A549 (cell line): Measurements from ENCODE around the gene MAFG. TPM values are rescaled to one million over a fixed set of nuclear protein-coding genes. Genes with fewer than 3 reads are reported as not detected.

Source experiments
- ATAC-seq, 2 experiments: fragments of 200-7000 bp in 1 of 2; fragments of >200 bp in 1 of 2; cut with Nextera tagmentation in 1 of 2; cut with Tn5 transposase in 1 of 2; 3 replicates each; pipeline versions ENCODE4 v1.8.0 to v1.9.1; 2018 to 2020; ENCODE audit warnings: mild to moderate bottlenecking in 1 of 2, moderate library complexity in 1 of 2
- CTCF ChIA-PET: fragments of 300-600 bp; sonication (Branson Sonifier 250); formaldehyde crosslinking; extraction: SDS; loops from one replicate; lab custom pipeline; 2021; ENCODE audit warnings: antibody characterized with exemption, inconsistent platforms; lab: Yijun Ruan, JAX
- POLR2A ChIA-PET: fragments of 350-600 bp; formaldehyde crosslinking; extraction: SDS; loops from one replicate; lab custom pipeline; 2021; ENCODE audit warnings: antibody characterized with exemption, inconsistent platforms; lab: Yijun Ruan, JAX
- DNase-seq, 2 experiments: peaks; one replicate each; pipeline versions ENCODE4 v3.0.0 to v3.0.0-alpha.2; 2011 to 2016; ENCODE audit warnings: low read depth in 1 of 2, low spot score in 1 of 2
- FAIRE-seq: peaks from 2 replicates; lab custom pipeline; 2011; peaks lifted over from hg19 to GRCh38; lab: Jason Lieb, UNC
- H3K27ac ChIP-seq, 2 experiments: fragments of >200 bp; sonication (Bioruptor Twin); formaldehyde crosslinking; 3 replicates each; pipeline ENCODE4 v1.5.1; 2016 to 2017
- H3K4me1 ChIP-seq: fragments of >200 bp; sonication (Bioruptor Twin); formaldehyde crosslinking; 3 replicates; pipeline ENCODE4 v1.6.1; 2016
- H3K4me2 ChIP-seq: fragments of >200 bp; sonication (Bioruptor Twin); formaldehyde crosslinking; 3 replicates; pipeline ENCODE4 v1.6.1; 2016
- H3K4me3 ChIP-seq: fragments of >200 bp; sonication (Bioruptor Twin); formaldehyde crosslinking; 3 replicates; pipeline ENCODE4 v1.5.1; 2016
- H3K9me3 ChIP-seq: fragments of >200 bp; sonication (Bioruptor Twin); formaldehyde crosslinking; 3 replicates; pipeline ENCODE4 v1.6.1; 2016
- CBX2 ChIP-seq: fragments of 200-600 bp; sonication (generic); IDR thresholded peaks from 2 replicates; pipeline ENCODE4 v1.6.1; 2016; ENCODE audit warnings: low read depth, mild to moderate bottlenecking, borderline replicate concordance
- CEBPB ChIP-seq, 2 experiments: fragments of >200 bp in 1 of 2; sonication (Bioruptor Twin) in 1 of 2; formaldehyde crosslinking in 1 of 2; IDR thresholded peaks; 2 replicates each; pipeline ENCODE4 v1.6.1; 2012 to 2016
- CHD4 ChIP-seq: fragments of 200-600 bp; sonication (generic); IDR thresholded peaks from 2 replicates; pipeline ENCODE4 v1.6.1; 2016; ENCODE audit warnings: antibody characterized with exemption, mild to moderate bottlenecking, borderline replicate concordance
- EHMT2 ChIP-seq: fragments of 200-600 bp; sonication (generic); IDR thresholded peaks from 2 replicates; pipeline ENCODE4 v1.6.1; 2016; ENCODE audit warnings: antibody characterized with exemption, low read depth, mild to moderate bottlenecking, moderate library complexity
- EP300 ChIP-seq, 2 experiments: fragments of >200 bp; sonication (Bioruptor Twin); formaldehyde crosslinking; IDR thresholded peaks; 2 replicates in 1 of 2; 3 replicates in 1 of 2; pipeline ENCODE4 v1.6.1; 2016 to 2017
- GATA3 ChIP-seq: IDR thresholded peaks from 2 replicates; pipeline ENCODE4 v1.6.1; 2012; ENCODE audit warnings: borderline replicate concordance
- HES2 ChIP-seq: fragments of >200 bp; sonication (Bioruptor Twin); formaldehyde crosslinking; IDR thresholded peaks from 2 replicates; pipeline ENCODE4 v1.6.1; 2016
- HEYL ChIP-seq: fragments of 250-450 bp; sonication (Bioruptor Pico); IDR thresholded peaks from 2 replicates; pipeline ENCODE4 v1.8.0; 2021; ENCODE audit warnings: mild to moderate bottlenecking, moderate library complexity
- MAZ ChIP-seq: fragments of 150-350 bp; IDR thresholded peaks from 2 replicates; pipeline ENCODE4 v1.6.1; 2014; ENCODE audit warnings: antibody characterized with exemption, low read depth, low read length, borderline replicate concordance
- MYC ChIP-seq: IDR thresholded peaks from 2 replicates; pipeline ENCODE4 v1.6.1; 2012; ENCODE audit warnings: mild to moderate bottlenecking, inconsistent platforms, low read length, improper control_type of control experiment, borderline replicate concordance
- PHF8 ChIP-seq: fragments of 200-600 bp; sonication (generic); IDR thresholded peaks from 2 replicates; pipeline ENCODE4 v1.6.1; 2016; ENCODE audit warnings: low read depth, mild to moderate bottlenecking, antibody characterized with exemption, moderate library complexity, borderline replicate concordance
- RAD21 ChIP-seq, 2 experiments: fragments of >200 bp in 1 of 2; sonication (Bioruptor Twin) in 1 of 2; formaldehyde crosslinking in 1 of 2; IDR thresholded peaks in 1 of 2; conservative IDR thresholded peaks in 1 of 2; 2 replicates in 1 of 2; 3 replicates in 1 of 2; pipeline ENCODE4 v1.6.1; 2012 to 2018; ENCODE audit warnings: inconsistent platforms in 1 of 2
- REST ChIP-seq: fragments of 200-600 bp; sonication (generic); IDR thresholded peaks from 2 replicates; pipeline ENCODE4 v1.6.1; 2016; ENCODE audit warnings: antibody characterized with exemption, mild to moderate bottlenecking, moderate library complexity
- ZNF302 ChIP-seq: fragments of 250-450 bp; sonication (Bioruptor Pico); IDR thresholded peaks from 2 replicates; pipeline ENCODE4 v1.9.0; 2021; ENCODE audit warnings: inconsistent platforms, mild to moderate bottlenecking, moderate library complexity
- WGBS: methylation state at CpG from one replicate; pipeline ENCODE4 v1.1.6; 2017; ENCODE audit errors: missing lambda C conversion rate; 5-methylcytosine and 5-hydroxymethylcytosine counted together
- polyA plus RNA-seq, 4 experiments: library from polyadenylated mRNA; depleted of rRNA in 3 of 4; stranded (reverse); fragments of >200 nt; fragmentation: RNase III in 1 of 4; extraction: RNeasy Plus Mini Kit Qiagen cat#74134 plus additional on column Dnase treatment in 1 of 4; gene quantifications; 2 replicates in 3 of 4; 3 replicates in 1 of 4; pipeline ENCODE4 v1.2.3, GENCODE V29; 2011 to 2017
- TF ChIP-seq, protein P1 (sequence below): IDR thresholded peaks from 2 replicates; pipeline ENCODE4 v1.6.1; 2012; ENCODE audit warnings: low read depth, borderline replicate concordance
- TF ChIP-seq, protein P2 (sequence below): IDR thresholded peaks from 2 replicates; pipeline ENCODE4 v1.6.1; 2012

Gene MAFG
- polyA plus RNA-seq, 2 of the 4 experiments (the other 2 are of a cell fraction), result 47.9 to 57.9 TPM

- TF ChIP-seq CEBPB (IDR thresholded peaks at IDR 0.05) (no peak), GATA3 (no peak), PHF8 (no peak), RAD21 (conservative IDR thresholded peaks at IDR 0.05 in 1 of 2, IDR thresholded peaks at IDR 0.05 in 1 of 2) (no peak), HES2 (no peak), REST (no peak), HEYL (CRISPR knock-in tag) (no peak), ZNF302 (CRISPR knock-in tag) (no peak), MYC (no peak), EHMT2 (no peak), CHD4 (no peak), EP300 (IDR thresholded peaks at IDR 0.05) (no peak), MAZ (no peak), CBX2 (no peak)
- TF ChIP-seq, protein P1, sequence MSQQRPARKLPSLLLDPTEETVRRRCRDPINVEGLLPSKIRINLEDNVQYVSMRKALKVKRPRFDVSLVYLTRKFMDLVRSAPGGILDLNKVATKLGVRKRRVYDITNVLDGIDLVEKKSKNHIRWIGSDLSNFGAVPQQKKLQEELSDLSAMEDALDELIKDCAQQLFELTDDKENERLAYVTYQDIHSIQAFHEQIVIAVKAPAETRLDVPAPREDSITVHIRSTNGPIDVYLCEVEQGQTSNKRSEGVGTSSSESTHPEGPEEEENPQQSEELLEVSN, result no peak
- TF ChIP-seq, protein P2, sequence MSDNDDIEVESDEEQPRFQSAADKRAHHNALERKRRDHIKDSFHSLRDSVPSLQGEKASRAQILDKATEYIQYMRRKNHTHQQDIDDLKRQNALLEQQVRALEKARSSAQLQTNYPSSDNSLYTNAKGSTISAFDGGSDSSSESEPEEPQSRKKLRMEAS, result no peak
- TF ChIP-seq, all 56 proteins: peak for 0
- ATAC-seq (no peak), DNase-seq (no peak), FAIRE-seq (no peak)
- Histone ChIP-seq H3K4me2 (no peak overlapping the region), H3K4me3 (no peak overlapping the region), H3K4me1 (peaks cover 17% of the 10 kb centered on the region), H3K9me3 (no peaks in the 10 kb centered on the region), H3K27ac (no peak overlapping the region)
- POLR2A ChIA-PET, result no interaction called here
- CTCF ChIA-PET, result interaction anchor here (1.3 to 12.8 kb wide), 5 partner anchors 23 to 106 kb away, joined by 4 to 99 read pairs (median 5); partner anchors contain the start of genes DCXR and NOTUM
- 87% methylated on average over 13 of the region's 13 CpGs for WGBS
Observed at GRCh38 chr17:81931189-81931556, 3.6 kb upstream of the MAFG start.

DNA sequence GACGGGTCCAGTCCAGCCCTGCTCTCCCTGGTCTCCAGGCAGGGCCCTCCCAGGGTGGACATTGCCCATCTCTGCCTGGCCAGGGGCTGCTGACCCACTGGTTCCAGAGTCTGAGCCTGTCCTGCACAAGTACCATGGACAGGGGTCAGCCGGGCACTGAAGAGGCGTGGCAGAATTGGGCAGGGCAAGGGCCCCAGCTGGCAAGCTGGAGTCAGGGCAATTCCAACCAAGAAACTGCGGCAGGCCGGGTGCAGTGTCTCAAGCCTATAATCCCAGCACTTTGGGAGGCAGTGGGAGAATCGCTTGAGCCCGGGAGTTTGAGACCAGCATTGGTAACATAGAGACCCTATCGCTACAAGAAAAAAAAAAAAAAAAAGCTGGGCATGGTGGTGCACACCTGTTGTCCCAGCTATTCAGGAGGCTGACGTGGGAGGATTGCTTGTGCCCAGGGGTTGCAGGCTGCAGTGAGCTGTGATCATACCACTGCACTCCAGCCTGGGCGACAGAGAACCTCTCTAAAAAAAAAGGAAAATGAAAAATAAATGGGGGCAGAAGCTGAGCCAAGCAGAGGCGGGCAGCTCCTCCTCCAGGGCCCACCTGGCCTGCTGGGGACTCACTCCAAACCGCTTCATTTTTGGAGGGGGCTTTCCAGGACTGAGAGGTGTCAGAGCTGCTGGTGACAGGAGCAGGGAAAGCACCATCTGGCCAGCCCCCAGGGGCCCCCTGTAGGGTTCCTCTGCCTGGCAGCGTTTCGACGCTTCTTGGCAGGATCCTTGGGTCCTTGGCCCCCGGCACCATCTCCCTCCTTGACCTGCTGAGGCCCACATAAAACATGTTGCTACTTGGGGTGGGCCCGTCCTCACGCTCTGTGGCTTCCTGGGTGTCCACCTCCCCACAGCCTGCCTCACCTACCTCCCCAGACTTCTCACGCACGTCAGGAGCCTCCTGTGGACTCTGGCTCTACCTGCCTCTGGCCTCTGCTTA lies 2.9 kb upstream of the MAFG start:
- TF ChIP-seq REST (peak; percentile 88), ZNF302 (CRISPR knock-in tag) (no peak)
- TF ChIP-seq, all 56 proteins: peak for 1
- POLR2A ChIA-PET, result no interaction called here
- CTCF ChIA-PET, result interaction anchor here (1.0 to 12.8 kb wide), 10 partner anchors 9 to 196 kb away, joined by 4 to 99 read pairs (median 5); partner anchors contain the start of genes DCXR and NOTUM
- Histone ChIP-seq H3K27ac (no peak overlapping the region), H3K9me3 (no peaks in the 10 kb centered on the region), H3K4me3 (no peak overlapping the region), H3K4me2 (no peak overlapping the region), H3K4me1 (peaks cover 17% of the 10 kb centered on the region)
- DNase-seq (no peak), ATAC-seq (no peak), FAIRE-seq (no peak)
- 91% methylated on average over 18 of the region's 20 CpGs for WGBS
